Suprapubic skin (tissue), 4 donors: ENCODE data around the gene SENP2. TPM values are rescaled to one million over a fixed set of nuclear protein-coding genes. Genes with fewer than 3 reads are reported as not detected.

Experiments used
- DNase-seq, 2 donors: peaks; one replicate each; pipeline ENCODE4 v3.0.0-alpha.2; 2019; ENCODE audit warnings: low spot score in 2 of 2
- H3K27ac ChIP-seq: fragments of 200-600 bp; sonication (generic); one replicate; pipeline ENCODE4 v1.5.1; 2019
- H3K27me3 ChIP-seq: fragments of 200-600 bp; sonication (generic); one replicate; pipeline ENCODE4 v1.5.1; 2019
- H3K36me3 ChIP-seq: fragments of 200-600 bp; sonication (generic); one replicate; pipeline ENCODE4 v1.5.1; 2019
- H3K4me1 ChIP-seq: fragments of 200-600 bp; sonication (generic); one replicate; pipeline ENCODE4 v1.5.1; 2019
- H3K4me3 ChIP-seq: fragments of 200-600 bp; sonication (generic); one replicate; pipeline ENCODE4 v1.5.1; 2019; ENCODE audit warnings: mild to moderate bottlenecking
- H3K9me3 ChIP-seq: fragments of 200-600 bp; sonication (generic); one replicate; pipeline ENCODE4 v1.5.1; 2019
- EP300 ChIP-seq: sonication (generic); formaldehyde crosslinking; IDR thresholded peaks from one replicate; pipeline ENCODE4 v1.6.1; 2017; ENCODE audit warnings: antibody characterized with exemption
- POLR2A ChIP-seq, 2 donors: fragments of 450-650 bp; IDR thresholded peaks; one replicate each; pipeline ENCODE4 v1.6.1; 2017; ENCODE audit warnings: antibody characterized with exemption in 2 of 2, mild to moderate bottlenecking in 2 of 2, moderate library complexity in 2 of 2
- POLR2AphosphoS5 ChIP-seq, 3 donors: sonication (generic); formaldehyde crosslinking; IDR thresholded peaks; one replicate each; pipeline ENCODE4 v1.6.1; 2017; ENCODE audit warnings: antibody characterized with exemption in 3 of 3
- WGBS: methylation state at CpG from one replicate; pipeline ENCODE4 v1.1.5; 2018; 5-methylcytosine and 5-hydroxymethylcytosine counted together
- total RNA-seq, 4 donors: library from RNA; depleted of rRNA; stranded (reverse); fragments of >200 nt; gene quantifications; one replicate each; pipeline ENCODE4 v1.1.0, GENCODE V29; 2016
- TF ChIP-seq, protein P1 (sequence below), 2 donors: fragments of 200-600 bp in 1 of 2; fragments of 450-650 bp in 1 of 2; sonication (generic) in 1 of 2; IDR thresholded peaks; one replicate each; pipeline ENCODE4 v1.5.1; 2016 to 2019; ENCODE audit warnings: antibody characterized with exemption in 2 of 2, mild to moderate bottlenecking in 1 of 2, moderate library complexity in 1 of 2

The SENP2 gene
- total RNA-seq, 4 donors from 2014 or later = 23.1 to 34.2 (median 28.1) TPM

DNA sequence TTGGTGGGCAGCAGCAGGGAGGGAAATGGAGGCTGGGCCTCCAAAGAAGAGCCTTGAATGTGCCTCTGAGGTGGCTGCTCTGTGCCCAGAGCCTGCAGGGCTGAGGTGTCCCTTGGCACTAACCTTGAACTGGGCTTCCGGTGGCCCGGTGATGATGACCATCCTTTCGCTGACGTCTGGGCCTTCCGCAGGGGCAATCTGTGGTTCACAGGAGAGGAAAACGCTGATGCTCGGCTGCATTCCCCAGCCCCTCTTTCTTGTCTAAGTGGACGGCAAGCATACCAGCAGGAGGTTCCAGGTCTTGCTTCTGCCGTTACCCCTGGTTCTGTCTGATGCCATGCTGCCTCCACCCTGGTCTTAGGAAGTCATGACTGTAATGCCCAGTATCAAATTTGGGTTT lies 65.9 kb downstream of the SENP2 start:
- Histone ChIP-seq H3K4me3 (no peak overlapping the region), H3K27ac (no peak overlapping the region), H3K4me1 (peaks cover 12% of the 10 kb centered on the region), H3K36me3 (no peaks in the 10 kb centered on the region), H3K27me3 (no peaks in the 10 kb centered on the region), H3K9me3 (no peaks in the 10 kb centered on the region)
- no peak for TF ChIP-seq POLR2A (IDR thresholded peaks at IDR 0.05)
- TF ChIP-seq, protein P1, sequence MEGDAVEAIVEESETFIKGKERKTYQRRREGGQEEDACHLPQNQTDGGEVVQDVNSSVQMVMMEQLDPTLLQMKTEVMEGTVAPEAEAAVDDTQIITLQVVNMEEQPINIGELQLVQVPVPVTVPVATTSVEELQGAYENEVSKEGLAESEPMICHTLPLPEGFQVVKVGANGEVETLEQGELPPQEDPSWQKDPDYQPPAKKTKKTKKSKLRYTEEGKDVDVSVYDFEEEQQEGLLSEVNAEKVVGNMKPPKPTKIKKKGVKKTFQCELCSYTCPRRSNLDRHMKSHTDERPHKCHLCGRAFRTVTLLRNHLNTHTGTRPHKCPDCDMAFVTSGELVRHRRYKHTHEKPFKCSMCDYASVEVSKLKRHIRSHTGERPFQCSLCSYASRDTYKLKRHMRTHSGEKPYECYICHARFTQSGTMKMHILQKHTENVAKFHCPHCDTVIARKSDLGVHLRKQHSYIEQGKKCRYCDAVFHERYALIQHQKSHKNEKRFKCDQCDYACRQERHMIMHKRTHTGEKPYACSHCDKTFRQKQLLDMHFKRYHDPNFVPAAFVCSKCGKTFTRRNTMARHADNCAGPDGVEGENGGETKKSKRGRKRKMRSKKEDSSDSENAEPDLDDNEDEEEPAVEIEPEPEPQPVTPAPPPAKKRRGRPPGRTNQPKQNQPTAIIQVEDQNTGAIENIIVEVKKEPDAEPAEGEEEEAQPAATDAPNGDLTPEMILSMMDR (IDR thresholded peaks at IDR 0.05) = no peak
- TF ChIP-seq POLR2AphosphoS5 (IDR thresholded peaks at IDR 0.05) = no peak
- TF ChIP-seq EP300 = no peak
- 93% methylated on average over 9 of the region's 9 CpGs for WGBS
- peak in 1 of 2 donors; percentile 43 for DNase-seq

DNA sequence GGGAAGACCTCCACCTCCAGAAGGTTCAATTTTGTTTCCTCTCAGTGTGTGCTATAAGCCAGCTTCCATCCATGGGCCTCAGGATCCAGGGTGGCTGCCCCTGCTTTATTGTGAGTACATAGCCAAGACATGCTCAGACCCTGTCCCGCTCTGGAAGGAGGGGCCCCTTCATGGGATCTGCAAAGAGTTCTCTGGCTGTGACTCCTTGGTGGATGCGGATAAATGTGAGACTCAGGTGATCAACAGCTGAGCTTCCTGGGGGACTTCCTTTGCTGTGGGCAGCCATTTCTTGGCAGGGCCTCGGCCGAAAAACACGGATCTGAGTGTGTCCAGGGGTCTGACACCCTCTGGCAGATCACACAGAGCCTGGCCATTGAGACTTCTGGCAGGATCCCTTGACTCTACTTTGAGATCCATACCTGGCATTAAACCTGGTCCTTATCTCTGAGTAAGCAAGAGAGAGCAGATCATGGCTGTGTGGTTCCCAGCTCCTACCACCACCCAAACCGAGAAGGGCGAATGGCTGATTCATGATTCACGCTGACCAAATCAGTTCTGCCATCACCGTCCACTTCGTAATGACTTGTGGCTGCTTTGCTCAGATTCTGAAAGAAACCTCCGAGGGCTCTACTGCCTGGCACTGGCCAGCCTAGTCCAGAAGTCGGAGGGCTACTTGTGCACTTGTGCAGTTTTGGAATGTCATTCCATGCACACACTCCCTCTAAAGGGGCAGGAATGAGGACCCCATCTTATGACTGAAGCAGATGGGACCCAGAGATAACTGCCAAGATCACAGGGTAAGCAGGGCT lies 68.1 kb downstream of the SENP2 start:
- H3K36me3 ChIP-seq = no peaks in the 10 kb centered on the region
- H3K27me3 ChIP-seq = no peaks in the 10 kb centered on the region
- 86% methylated on average over 7 of the region's 12 CpGs for WGBS
- peaks cover 30% of the 10 kb centered on the region for H3K4me1 ChIP-seq
- H3K9me3 ChIP-seq = no peaks in the 10 kb centered on the region
- no peak overlapping the region for H3K27ac ChIP-seq
- TF ChIP-seq EP300 (no peak), POLR2A (IDR thresholded peaks at IDR 0.05) (no peak), POLR2AphosphoS5 (IDR thresholded peaks at IDR 0.05) (no peak)
- TF ChIP-seq, protein P1 (IDR thresholded peaks at IDR 0.05) = no peak
- no peak for DNase-seq
- H3K4me3 ChIP-seq = no peak overlapping the region

DNA sequence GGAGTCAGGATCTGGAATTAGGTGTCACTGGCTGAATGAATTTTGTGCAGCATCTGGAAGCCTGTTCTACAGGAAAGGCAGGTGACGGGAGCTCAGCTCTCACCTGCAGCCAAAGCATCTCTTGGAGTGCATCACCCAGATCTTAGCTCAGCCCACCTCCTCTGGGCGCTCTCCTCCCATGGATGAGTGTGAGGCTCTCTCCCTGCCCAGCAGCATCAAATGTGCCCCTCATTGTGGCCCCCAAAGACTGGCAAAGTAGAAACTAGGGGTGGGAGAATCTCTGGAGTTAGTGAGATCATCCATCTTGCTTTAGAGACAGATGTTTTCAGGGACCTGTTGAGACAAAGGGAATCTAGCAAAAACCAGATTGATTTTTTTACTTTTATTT lies 68.7 kb downstream of the SENP2 start:
- H3K9me3 ChIP-seq = no peaks in the 10 kb centered on the region
- TF ChIP-seq POLR2AphosphoS5 (IDR thresholded peaks at IDR 0.05) = no peak
- TF ChIP-seq, protein P1 (IDR thresholded peaks at IDR 0.05) = no peak
- no peak for TF ChIP-seq EP300
- TF ChIP-seq POLR2A (IDR thresholded peaks at IDR 0.05) = no peak
- 75% methylated on average over 2 of the region's 2 CpGs for WGBS
- H3K4me1 ChIP-seq = peaks cover 36% of the 10 kb centered on the region
- no peaks in the 10 kb centered on the region for H3K27me3 ChIP-seq
- no peak for DNase-seq
- no peak overlapping the region for H3K27ac ChIP-seq
- H3K36me3 ChIP-seq = no peaks in the 10 kb centered on the region
- H3K4me3 ChIP-seq = no peak overlapping the region

DNA sequence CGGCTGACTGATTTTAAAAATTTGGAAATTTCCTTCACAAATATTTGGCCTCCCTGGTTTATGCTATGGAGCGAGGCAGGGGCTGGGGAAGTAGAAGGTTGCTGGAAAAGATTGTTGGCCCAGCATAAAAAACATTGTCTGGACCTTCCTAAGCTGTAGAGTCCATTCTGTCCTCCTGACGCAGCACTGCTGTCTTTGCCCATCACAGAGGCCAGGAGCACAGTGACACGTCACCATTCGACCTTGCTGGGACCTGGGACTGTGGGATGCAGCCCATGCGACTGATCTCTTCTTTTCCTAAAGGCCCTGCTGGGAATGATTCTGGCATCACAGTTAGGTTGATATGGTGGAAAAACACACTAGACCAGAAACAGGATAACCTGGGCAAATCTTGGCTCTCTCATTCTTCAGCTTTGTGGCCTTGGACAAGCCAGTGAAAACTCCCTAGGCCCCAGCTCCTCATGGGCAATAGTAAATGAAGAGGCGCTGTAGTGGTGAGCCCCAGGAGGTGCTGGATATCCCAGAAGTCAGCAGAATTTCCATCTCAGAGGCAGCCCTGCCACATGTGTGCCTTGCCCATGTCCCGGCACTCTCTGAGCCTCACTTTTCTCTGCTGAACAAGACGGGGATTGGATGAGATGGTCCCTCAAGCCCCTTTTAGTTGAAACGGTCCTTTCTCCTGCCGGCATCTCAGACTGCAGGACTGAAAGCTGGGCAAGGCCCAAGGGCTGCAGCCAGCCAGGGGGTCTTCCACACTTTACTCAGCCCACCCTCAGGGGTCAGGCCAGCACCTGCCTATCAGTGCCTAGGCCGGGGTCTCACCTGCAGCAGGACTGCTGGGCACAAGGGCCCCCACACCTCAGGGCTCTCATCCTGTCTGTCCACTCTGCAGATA lies 69.6 kb downstream of the SENP2 start:
- H3K27me3 ChIP-seq = no peaks in the 10 kb centered on the region
- DNase-seq = no peak
- no peaks in the 10 kb centered on the region for H3K36me3 ChIP-seq
- no peaks in the 10 kb centered on the region for H3K9me3 ChIP-seq
- H3K4me3 ChIP-seq = no peak overlapping the region
- peaks cover 46% of the 10 kb centered on the region for H3K4me1 ChIP-seq
- WGBS = 92% methylated on average over 9 of the region's 12 CpGs
- H3K27ac ChIP-seq = peak overlapping the region; percentile 76
- TF ChIP-seq POLR2AphosphoS5 (IDR thresholded peaks at IDR 0.05) = no peak
- no peak for TF ChIP-seq EP300
- TF ChIP-seq, protein P1 (IDR thresholded peaks at IDR 0.05) = no peak
- no peak for TF ChIP-seq POLR2A (IDR thresholded peaks at IDR 0.05)
